Measurements from ENCODE around the gene SLC6A7.

Gene SLC6A7

GRCh38 chr5:150189728-150190502, at the start of gene SLC6A7:
SLC6A7 (plus strand) TSS chr5:150190062; CDS start chr5:150190328, 266 bp downstream.
- in situ Hi-C loops (cut with HindIII; ENCODE audit: low pct_ligation_motif_present, low pct_unique_long_range_greater_than_20kb, low sequenced_read_pairs), result no loop called here
- no peak for DNase-seq

DNA sequence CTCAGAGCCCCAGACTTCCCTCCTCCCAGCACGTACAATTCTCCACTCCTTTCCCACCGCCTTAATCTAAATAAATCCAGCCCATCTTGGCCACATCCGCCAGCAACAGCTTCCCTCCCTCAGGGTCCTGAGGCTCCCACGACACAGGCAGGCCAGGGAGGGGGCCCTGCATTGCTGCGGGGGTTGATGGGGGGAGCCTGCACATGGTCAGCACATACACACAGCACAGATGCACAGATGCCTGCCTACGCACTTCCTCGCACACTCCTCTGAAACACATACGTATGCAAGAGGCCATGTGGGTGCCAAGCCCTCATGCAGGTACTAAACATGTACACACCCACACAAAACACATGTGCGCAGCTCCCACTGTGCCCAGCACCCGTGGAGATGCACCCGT, 49.0 kb upstream of the SLC6A7 start:
- in situ Hi-C loops (cut with HindIII; ENCODE audit: low pct_ligation_motif_present, low pct_unique_long_range_greater_than_20kb, low sequenced_read_pairs), result no loop called here
- no peak for DNase-seq

GRCh38 chr5:150141544-150142184, 48.2 kb upstream of the SLC6A7 start:
- in situ Hi-C loops (cut with HindIII; ENCODE audit: low pct_ligation_motif_present, low pct_unique_long_range_greater_than_20kb, low sequenced_read_pairs), result no loop called here
- DNase-seq, result peak; percentile 42

- in situ Hi-C loops (cut with HindIII; ENCODE audit: low pct_ligation_motif_present, low pct_unique_long_range_greater_than_20kb, low sequenced_read_pairs), result no loop called here
- no peak for DNase-seq
Measured at GRCh38 chr5:150142185-150142958, 47.5 kb upstream of the SLC6A7 start.

DNA sequence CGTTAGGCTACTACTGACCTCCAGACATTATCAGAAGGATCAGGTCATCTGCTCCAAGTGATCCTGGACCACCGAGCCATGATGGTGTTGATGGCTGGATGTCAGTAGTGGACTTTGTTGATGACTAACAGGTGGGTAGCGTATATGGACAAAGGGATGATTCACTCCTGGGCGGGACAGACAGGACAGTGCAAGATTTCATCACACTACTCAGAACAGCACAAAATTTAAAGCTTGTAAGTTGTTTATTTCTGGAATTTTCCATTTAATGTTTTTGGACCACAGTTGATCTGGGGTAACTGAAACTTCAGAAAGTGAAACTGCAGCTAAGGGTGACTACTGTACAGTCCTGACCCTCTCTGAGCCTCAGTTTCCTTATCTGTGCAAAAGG, 46.9 kb upstream of the SLC6A7 start:
- DNase-seq, result peak; percentile 58

GRCh38 chr5:150143350-150144245, 46.3 kb upstream of the SLC6A7 start:
- DNase-seq, result peak; percentile 49
- in situ Hi-C loops (cut with HindIII; ENCODE audit: low pct_ligation_motif_present, low pct_unique_long_range_greater_than_20kb, low sequenced_read_pairs), result no loop called here

More for the DNA sequence above, 46.9 kb upstream of the SLC6A7 start:
- in situ Hi-C loops (cut with HindIII; ENCODE audit: low pct_ligation_motif_present, low pct_unique_long_range_greater_than_20kb, low sequenced_read_pairs), result no loop called here

DNA sequence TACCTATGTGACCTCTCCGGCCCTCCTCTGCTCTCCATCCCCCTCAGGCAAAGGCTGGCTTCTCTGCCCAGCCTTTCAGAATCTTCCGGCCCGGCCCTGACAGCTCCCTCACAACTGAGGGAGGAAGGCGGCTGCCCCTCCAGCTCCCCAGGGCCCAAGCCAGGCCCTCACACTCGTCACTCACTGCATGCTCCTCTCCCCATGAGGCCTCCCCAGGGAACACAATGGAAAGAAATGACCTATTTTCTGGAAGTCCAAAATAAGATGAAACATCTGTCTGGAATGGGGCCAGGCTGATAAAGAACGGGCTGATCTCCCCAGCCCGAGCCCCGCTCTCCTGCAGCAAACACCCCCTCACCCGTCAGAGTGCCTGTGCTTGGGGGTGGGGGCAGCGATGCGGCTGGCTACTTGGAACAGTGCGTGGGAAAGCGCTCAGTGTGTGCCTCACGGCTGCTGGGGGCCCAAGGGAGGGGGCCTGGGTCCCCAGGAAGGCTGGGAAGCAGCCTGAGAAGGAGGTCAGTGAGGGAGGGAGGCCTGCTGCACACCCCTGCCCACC, 45.5 kb upstream of the SLC6A7 start:
- DNase-seq, result no peak
- in situ Hi-C loops (cut with HindIII; ENCODE audit: low pct_ligation_motif_present, low pct_unique_long_range_greater_than_20kb, low sequenced_read_pairs), result no loop called here

DNA sequence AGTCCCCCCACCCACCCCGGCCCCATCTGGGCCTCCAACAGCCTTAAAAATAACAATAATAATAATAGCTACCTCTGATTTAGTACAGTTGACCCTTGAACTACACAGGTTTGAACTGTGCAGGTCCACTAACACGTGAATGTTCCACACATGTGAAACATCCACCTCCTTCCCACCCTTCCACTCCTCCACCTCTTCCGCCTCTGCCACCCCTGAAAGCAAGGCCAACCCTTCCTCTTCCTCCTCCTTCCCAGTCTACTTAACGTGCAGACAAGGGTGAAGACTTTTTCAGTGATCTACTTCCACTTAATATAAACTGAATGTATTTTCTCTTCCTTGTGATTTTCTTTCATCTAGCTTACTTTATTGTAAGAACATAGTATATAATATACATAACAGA, 45.0 kb upstream of the SLC6A7 start:
- no peak for DNase-seq
- in situ Hi-C loops (cut with HindIII; ENCODE audit: low pct_ligation_motif_present, low pct_unique_long_range_greater_than_20kb, low sequenced_read_pairs), result no loop called here

GRCh38 chr5:150146235-150146634, 43.6 kb upstream of the SLC6A7 start:
- in situ Hi-C loops (cut with HindIII; ENCODE audit: low pct_ligation_motif_present, low pct_unique_long_range_greater_than_20kb, low sequenced_read_pairs), result no loop called here

DNA sequence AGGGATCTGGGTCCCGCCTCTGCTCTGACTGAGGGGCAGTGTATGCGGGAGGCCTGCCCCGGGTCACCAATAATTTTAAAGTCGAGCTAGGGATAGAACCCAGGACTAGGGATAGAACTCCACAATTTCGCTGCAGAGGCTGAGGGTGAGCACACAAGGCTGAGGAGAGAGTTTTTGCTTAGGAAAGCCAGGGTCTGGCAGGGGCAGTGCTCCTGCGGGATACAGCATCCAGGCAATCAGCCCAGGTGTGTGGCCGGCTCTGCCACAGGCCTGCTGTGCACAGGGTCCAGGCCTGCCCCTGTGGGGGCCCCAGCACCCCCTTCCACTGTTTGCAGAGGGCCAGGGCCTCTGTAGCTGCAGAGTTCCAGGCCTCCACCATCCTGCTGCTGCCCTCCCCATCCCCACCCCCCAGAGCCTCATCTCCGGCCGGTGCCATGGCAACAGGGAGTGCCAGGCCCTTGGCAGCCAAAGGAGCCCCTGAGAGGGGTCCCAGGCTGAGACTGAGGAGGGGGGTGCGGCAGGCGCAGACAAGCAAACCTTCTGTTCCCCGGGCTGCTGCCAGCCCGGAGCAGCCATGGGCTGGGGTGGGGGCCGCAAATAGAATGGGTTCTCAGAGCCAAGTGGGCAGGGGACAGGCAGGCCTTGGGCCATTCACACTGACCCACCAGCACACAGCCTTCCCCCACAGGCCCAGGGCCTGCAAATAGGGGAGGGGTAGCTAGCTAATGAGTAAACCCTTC, 42.8 kb upstream of the SLC6A7 start:
- in situ Hi-C loops (cut with HindIII; ENCODE audit: low pct_ligation_motif_present, low pct_unique_long_range_greater_than_20kb, low sequenced_read_pairs), result no loop called here
- no peak for DNase-seq

More at GRCh38 chr5:150146235-150146634, 43.6 kb upstream of the SLC6A7 start:
- no peak for DNase-seq

GRCh38 chr5:150147670-150148069, 42.2 kb upstream of the SLC6A7 start:
- in situ Hi-C loops (cut with HindIII; ENCODE audit: low pct_ligation_motif_present, low pct_unique_long_range_greater_than_20kb, low sequenced_read_pairs), result no loop called here

DNA sequence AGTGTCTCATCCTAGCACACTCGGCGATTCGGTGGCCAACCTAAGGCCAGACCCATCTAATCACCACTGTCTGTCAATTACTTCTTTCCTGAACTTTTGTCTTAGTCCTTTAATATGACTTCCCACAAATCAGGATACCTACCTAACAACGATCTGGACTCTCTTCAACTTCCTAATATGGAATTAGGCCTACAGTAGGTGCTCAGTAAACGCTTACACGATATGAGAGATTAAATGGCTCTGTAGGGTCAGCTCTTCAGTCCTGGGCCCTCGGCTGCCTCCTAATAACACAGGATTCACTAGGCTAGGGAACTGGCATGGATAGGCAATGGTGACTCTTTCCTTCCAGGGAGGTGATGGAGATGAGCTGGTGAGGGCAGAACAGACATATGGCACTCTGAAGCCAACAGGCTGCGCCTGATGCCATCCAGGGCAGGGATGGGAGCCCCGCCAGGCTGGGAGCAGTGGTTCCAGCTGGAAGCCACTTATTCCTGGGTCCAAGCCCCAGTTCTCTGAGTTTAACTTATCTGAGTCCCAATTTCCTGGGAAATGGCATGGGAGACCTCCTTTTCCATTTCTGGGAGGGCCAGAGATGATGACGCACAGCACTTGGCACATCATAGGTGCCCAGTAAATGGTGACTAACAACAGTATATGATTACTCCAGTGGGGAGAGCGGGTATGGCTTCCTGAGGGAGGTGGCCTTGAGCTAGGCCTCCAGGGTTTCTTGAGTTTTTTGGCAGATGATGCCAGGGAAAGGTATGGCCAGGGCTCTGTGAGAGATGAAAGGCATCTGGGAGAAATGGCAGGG, 41.5 kb upstream of the SLC6A7 start:
- in situ Hi-C loops (cut with HindIII; ENCODE audit: low pct_ligation_motif_present, low pct_unique_long_range_greater_than_20kb, low sequenced_read_pairs), result no loop called here

More at GRCh38 chr5:150147670-150148069, 42.2 kb upstream of the SLC6A7 start:
- no peak for DNase-seq

GRCh38 chr5:150149618-150150017, 40.2 kb upstream of the SLC6A7 start:
- in situ Hi-C loops (cut with HindIII; ENCODE audit: low pct_ligation_motif_present, low pct_unique_long_range_greater_than_20kb, low sequenced_read_pairs), result no loop called here
- DNase-seq, result no peak

More for the DNA sequence above, 41.5 kb upstream of the SLC6A7 start:
- DNase-seq, result no peak

- in situ Hi-C loops (cut with HindIII; ENCODE audit: low pct_ligation_motif_present, low pct_unique_long_range_greater_than_20kb, low sequenced_read_pairs), result no loop called here
- no peak for DNase-seq
Measured at GRCh38 chr5:150152636-150153462, 37.0 kb upstream of the SLC6A7 start.

DNA sequence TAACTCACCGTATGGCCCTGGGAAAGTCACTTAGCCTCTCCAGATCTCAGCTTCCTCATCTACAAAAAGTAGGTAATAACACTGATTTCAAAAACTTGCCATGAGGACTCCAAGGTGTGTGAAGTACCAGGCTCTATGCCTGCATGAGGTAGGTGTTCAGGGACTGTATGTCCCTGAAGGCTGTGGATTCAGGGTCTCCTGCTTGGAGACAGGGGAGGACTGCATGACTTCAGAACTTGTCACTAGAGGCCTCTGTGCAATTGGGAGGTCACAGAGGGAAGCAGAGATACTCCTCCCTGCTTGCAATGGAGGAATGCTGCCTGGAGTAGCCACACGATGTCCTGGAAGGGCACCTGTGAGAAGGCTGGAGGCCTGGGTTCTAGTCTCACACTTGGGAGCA, 36.4 kb upstream of the SLC6A7 start:
- no peak for DNase-seq
- in situ Hi-C loops (cut with HindIII; ENCODE audit: low pct_ligation_motif_present, low pct_unique_long_range_greater_than_20kb, low sequenced_read_pairs), result no loop called here

All from ACHN (cell line).